Uterus (tissue), 4 donors: ENCODE results near the gene TSFM. TPM values are rescaled to one million over a fixed set of nuclear protein-coding genes. Genes with fewer than 3 reads are reported as not detected.
A peak's percentile ranks its signal among the peaks of the same experiment; 100 is the strongest.

ENCODE experiments used
- DNase-seq, 2 donors: peaks; one replicate each; pipeline ENCODE4 v3.0.0-alpha.2; 2019 to 2020
- H3K27ac ChIP-seq, 2 donors: fragments of 200-600 bp; sonication (generic); 1 replicate in 1 of 2; 2 replicates in 1 of 2; pipeline ENCODE4 v1.5.1; 2016 to 2018
- H3K27me3 ChIP-seq, 2 donors: fragments of 200-600 bp; sonication (generic); one replicate each; pipeline ENCODE4 v1.5.1; 2018 to 2019; ENCODE audit warnings: control low read depth in 1 of 2
- H3K36me3 ChIP-seq, 2 donors: fragments of 200-600 bp; sonication (generic); one replicate each; pipeline ENCODE4 v1.5.1; 2019; ENCODE audit warnings: control low read depth in 1 of 2
- H3K4me1 ChIP-seq, 2 donors: fragments of 200-600 bp; sonication (generic); one replicate each; pipeline ENCODE4 v1.5.1; 2018 to 2019; ENCODE audit warnings: control low read depth in 1 of 2
- H3K4me3 ChIP-seq, 2 donors: fragments of 200-600 bp; sonication (generic); 1 replicate in 1 of 2; 2 replicates in 1 of 2; pipeline ENCODE4 v1.5.1; 2018 to 2019; ENCODE audit warnings: mild to moderate bottlenecking in 1 of 2
- H3K9me3 ChIP-seq, 2 donors: fragments of 200-600 bp; sonication (generic); one replicate each; pipeline ENCODE4 v1.5.1; 2019; ENCODE audit warnings: control low read depth in 1 of 2
- CTCF ChIP-seq, 4 experiments: fragments of 200-600 bp in 2 of 4; fragments of 450-650 bp in 2 of 4; sonication (generic) in 2 of 4; IDR thresholded peaks; one replicate each; pipeline ENCODE4 v1.5.1; 2016 to 2019; ENCODE audit warnings: antibody characterized with exemption in 4 of 4, mild to moderate bottlenecking in 2 of 4, moderate library complexity in 1 of 4
- POLR2A ChIP-seq, 2 donors: fragments of 450-650 bp; IDR thresholded peaks; one replicate each; pipeline ENCODE4 v1.6.1; 2016; ENCODE audit warnings: antibody characterized with exemption in 2 of 2, mild to moderate bottlenecking in 1 of 2, moderate library complexity in 1 of 2
- intact Hi-C: fragments of 100-400 bp; cut with DNase I; formaldehyde crosslinking; loops from one replicate; pipeline ENCODE4 v1.15.1; 2023; ENCODE audit warnings: low total_unique reads
- total RNA-seq, 4 donors: library from RNA; depleted of rRNA in 3 of 4; stranded (reverse); fragments of >200 nt in 3 of 4; gene quantifications; one replicate each; pipeline versions ENCODE4 v1.1.0 to v1.2.4, GENCODE V29; 2014 to 2023
- donor health status: DM: yes; HTN: yes; CAD: no.

Gene TSFM
- total RNA-seq, 4 donors from 2014 or later = 8.2 to 22.3 (median 16.7) TPM

GRCh38 chr12:57813111-57813970 is 30.8 kb downstream of the TSFM start:
- no peak for DNase-seq
- Histone ChIP-seq H3K9me3 (no peaks in the 10 kb centered on the region), H3K27me3 (no peaks in the 10 kb centered on the region), H3K27ac (no peak overlapping the region), H3K36me3 (no peaks in the 10 kb centered on the region), H3K4me1 (peaks cover 0 to 14% of the 10 kb centered on the region in 2 donors), H3K4me3 (no peak overlapping the region)
- TF ChIP-seq CTCF (IDR thresholded peaks at IDR 0.05) (no peak), POLR2A (IDR thresholded peaks at IDR 0.05) (no peak)
- intact Hi-C loops = no loop called here

GRCh38 chr12:57813971-57814772 is 31.6 kb downstream of the TSFM start:
- no peaks in the 10 kb centered on the region for H3K9me3 ChIP-seq
- intact Hi-C loops = no loop called here
- DNase-seq = peak; percentile 44 to 58
- peak overlapping the region in 1 of 2 donors; percentile 43 for H3K27ac ChIP-seq
- H3K27me3 ChIP-seq = no peaks in the 10 kb centered on the region
- no peaks in the 10 kb centered on the region for H3K36me3 ChIP-seq
- peaks cover 0 to 14% of the 10 kb centered on the region in 2 donors for H3K4me1 ChIP-seq
- no peak for TF ChIP-seq POLR2A (IDR thresholded peaks at IDR 0.05)
- peak in 2 of 4 experiments; percentile 5 to 15 for TF ChIP-seq CTCF (IDR thresholded peaks at IDR 0.05)
- no peak overlapping the region for H3K4me3 ChIP-seq

- H3K4me1 ChIP-seq = peaks cover 0 to 14% of the 10 kb centered on the region in 2 donors
- TF ChIP-seq CTCF (IDR thresholded peaks at IDR 0.05) = no peak
- no peak for TF ChIP-seq POLR2A (IDR thresholded peaks at IDR 0.05)
- H3K27ac ChIP-seq = peak overlapping the region in 1 of 2 donors; percentile 28
- no peak overlapping the region for H3K4me3 ChIP-seq
- H3K9me3 ChIP-seq = no peaks in the 10 kb centered on the region
- no peaks in the 10 kb centered on the region for H3K36me3 ChIP-seq
- H3K27me3 ChIP-seq = no peaks in the 10 kb centered on the region
- intact Hi-C loops = no loop called here
- DNase-seq = no peak
Measured at GRCh38 chr12:57815177-57816000, 32.8 kb downstream of the TSFM start.

GRCh38 chr12:57816001-57816854 is 33.6 kb downstream of the TSFM start:
- H3K27ac ChIP-seq = peak overlapping the region; percentile 9 to 15
- no peak overlapping the region for H3K4me3 ChIP-seq
- DNase-seq = no peak
- H3K4me1 ChIP-seq = peaks cover 0 to 14% of the 10 kb centered on the region in 2 donors
- no peaks in the 10 kb centered on the region for H3K36me3 ChIP-seq
- no peaks in the 10 kb centered on the region for H3K27me3 ChIP-seq
- no peaks in the 10 kb centered on the region for H3K9me3 ChIP-seq
- intact Hi-C loops = no loop called here
- TF ChIP-seq CTCF (IDR thresholded peaks at IDR 0.05) = no peak
- TF ChIP-seq POLR2A (IDR thresholded peaks at IDR 0.05) = no peak
